ENCODE results near the gene HSPA4. TPM values are rescaled to one million over a fixed set of nuclear protein-coding genes. Genes with fewer than 3 reads are reported as not detected.

Gene HSPA4
- polyA plus RNA-seq, 1 donor from 2014 or later = 75.9 TPM

DNA sequence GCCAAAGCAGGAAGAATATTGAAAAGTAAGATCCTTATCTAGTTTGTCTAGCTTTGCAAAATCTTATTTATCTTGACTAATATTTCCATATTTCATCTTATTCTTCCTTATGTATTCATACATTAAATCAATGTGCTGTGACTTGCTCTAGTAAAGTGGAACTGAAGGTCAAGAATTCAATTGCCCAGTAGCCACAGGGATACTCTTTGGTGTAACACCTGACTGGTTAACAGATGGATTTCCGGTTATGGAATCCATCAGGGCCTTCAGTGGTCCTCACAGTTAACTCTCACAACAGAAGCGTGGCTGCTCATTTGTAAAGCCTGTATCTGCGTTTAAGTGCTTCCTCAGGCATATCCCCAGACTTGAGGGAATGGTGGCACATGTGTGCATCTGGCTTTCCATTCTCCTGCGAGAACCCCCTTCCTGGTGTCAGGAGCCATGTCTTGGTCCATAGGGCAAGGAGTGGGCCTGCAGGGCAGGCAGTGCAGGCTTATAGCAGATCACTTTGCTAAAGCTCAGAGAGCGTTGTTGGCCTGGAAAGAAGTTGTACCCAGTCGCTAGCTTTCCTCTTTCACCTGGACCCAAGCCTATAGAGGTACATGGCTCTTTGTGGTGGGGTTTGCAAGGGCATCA is 99.2 kb downstream of the HSPA4 start:
- Histone ChIP-seq H3K9me2 (ENCODE audit: insufficient read depth, low read length) (no peaks in the 10 kb centered on the region), H3K9me3 (ENCODE audit: low read length) (no peaks in the 10 kb centered on the region), H3K27me3 (ENCODE audit: insufficient read depth, low read depth, low read length) (no peaks in the 10 kb centered on the region), H3K79me2 (replicated peaks; ENCODE audit: insufficient read depth, low read length) (no peaks in the 10 kb centered on the region), H3K4me2 (ENCODE audit: low read length) (no peak overlapping the region), H3K4me3 (ENCODE audit: low read length) (no peak overlapping the region), H4K20me1 (ENCODE audit: insufficient read depth) (no peaks in the 10 kb centered on the region), H3K9ac (ENCODE audit: low read length) (no peak overlapping the region), H3F3A (ENCODE audit: insufficient read depth, low read length, poor library complexity, severe bottlenecking) (no peaks in the 10 kb centered on the region), H3K36me3 (ENCODE audit: insufficient read depth, low read length) (no peaks in the 10 kb centered on the region), H3K27ac (ENCODE audit: low read length) (no peak overlapping the region), H2AFZ (ENCODE audit: low read depth, low read length) (no peak overlapping the region)
- no peak for TF ChIP-seq EZH2 (IDR thresholded peaks at IDR 0.05; ENCODE audit: borderline replicate concordance, insufficient read depth, low read length, poor library complexity, severe bottlenecking)
- TF ChIP-seq EP300 (conservative IDR thresholded peaks at IDR 0.05; ENCODE audit: poor library complexity, severe bottlenecking) = no peak

DNA sequence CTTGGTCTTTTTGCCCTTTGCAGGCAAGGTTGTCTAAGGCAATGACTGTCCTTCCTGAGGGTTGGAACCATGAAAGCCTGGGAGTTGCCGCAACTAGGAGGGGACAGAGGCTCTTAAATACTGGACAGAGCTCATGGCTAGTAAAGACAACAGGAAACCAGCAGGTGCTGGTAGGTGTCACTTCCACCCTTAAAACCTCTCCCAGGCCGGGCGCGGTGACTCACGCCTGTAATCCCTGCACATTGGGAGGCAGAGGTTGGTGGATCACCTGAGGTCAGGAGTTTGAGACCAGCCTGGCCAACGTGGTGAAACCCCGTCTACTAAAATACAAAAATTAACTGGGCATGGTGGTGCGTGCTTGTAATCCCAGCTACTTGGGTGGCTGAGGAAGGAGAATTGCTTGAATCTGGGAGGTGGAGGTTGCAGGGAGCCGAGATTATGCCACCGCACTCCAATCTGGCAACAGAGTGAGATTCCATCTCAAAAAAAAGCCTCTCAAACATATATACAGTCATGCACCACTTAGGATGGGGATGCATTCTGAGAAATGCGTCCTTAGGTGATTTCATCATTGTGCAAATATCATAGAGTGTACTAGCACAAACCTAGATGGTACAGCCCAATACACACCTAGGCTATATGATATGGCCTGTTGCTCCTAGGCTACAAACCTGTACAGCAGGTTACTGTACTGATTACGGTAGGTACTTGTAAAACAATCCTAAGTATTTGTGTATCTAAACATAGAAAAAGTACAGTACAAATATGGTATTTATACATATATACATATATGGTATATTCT is 102.7 kb downstream of the HSPA4 start:
- Histone ChIP-seq H3K9me2 (ENCODE audit: insufficient read depth, low read length) (no peaks in the 10 kb centered on the region), H3K36me3 (ENCODE audit: insufficient read depth, low read length) (no peaks in the 10 kb centered on the region), H4K20me1 (ENCODE audit: insufficient read depth) (no peaks in the 10 kb centered on the region), H3K4me2 (ENCODE audit: low read length) (no peak overlapping the region), H3K27ac (ENCODE audit: low read length) (no peak overlapping the region), H3K79me2 (replicated peaks; ENCODE audit: insufficient read depth, low read length) (no peaks in the 10 kb centered on the region), H3K4me3 (ENCODE audit: low read length) (no peak overlapping the region), H3K9ac (ENCODE audit: low read length) (no peak overlapping the region), H3F3A (ENCODE audit: insufficient read depth, low read length, poor library complexity, severe bottlenecking) (no peaks in the 10 kb centered on the region), H3K9me3 (ENCODE audit: low read length) (no peaks in the 10 kb centered on the region), H3K27me3 (ENCODE audit: insufficient read depth, low read depth, low read length) (no peaks in the 10 kb centered on the region), H2AFZ (ENCODE audit: low read depth, low read length) (no peak overlapping the region)
- TF ChIP-seq SMC3 (conservative IDR thresholded peaks at IDR 0.05; ENCODE audit: poor library complexity) (no peak), TAF1 (IDR thresholded peaks at IDR 0.05; ENCODE audit: low read depth) (no peak), EP300 (conservative IDR thresholded peaks at IDR 0.05; ENCODE audit: poor library complexity, severe bottlenecking) (no peak), POLR2AphosphoS5 (IDR thresholded peaks at IDR 0.05) (no peak), EZH2 (IDR thresholded peaks at IDR 0.05; ENCODE audit: borderline replicate concordance, insufficient read depth, low read length, poor library complexity, severe bottlenecking) (no peak), RAD21 (conservative IDR thresholded peaks at IDR 0.05) (no peak), MXI1 (conservative IDR thresholded peaks at IDR 0.05; ENCODE audit: poor library complexity, severe bottlenecking) (no peak)
- TF ChIP-seq, protein P1, sequence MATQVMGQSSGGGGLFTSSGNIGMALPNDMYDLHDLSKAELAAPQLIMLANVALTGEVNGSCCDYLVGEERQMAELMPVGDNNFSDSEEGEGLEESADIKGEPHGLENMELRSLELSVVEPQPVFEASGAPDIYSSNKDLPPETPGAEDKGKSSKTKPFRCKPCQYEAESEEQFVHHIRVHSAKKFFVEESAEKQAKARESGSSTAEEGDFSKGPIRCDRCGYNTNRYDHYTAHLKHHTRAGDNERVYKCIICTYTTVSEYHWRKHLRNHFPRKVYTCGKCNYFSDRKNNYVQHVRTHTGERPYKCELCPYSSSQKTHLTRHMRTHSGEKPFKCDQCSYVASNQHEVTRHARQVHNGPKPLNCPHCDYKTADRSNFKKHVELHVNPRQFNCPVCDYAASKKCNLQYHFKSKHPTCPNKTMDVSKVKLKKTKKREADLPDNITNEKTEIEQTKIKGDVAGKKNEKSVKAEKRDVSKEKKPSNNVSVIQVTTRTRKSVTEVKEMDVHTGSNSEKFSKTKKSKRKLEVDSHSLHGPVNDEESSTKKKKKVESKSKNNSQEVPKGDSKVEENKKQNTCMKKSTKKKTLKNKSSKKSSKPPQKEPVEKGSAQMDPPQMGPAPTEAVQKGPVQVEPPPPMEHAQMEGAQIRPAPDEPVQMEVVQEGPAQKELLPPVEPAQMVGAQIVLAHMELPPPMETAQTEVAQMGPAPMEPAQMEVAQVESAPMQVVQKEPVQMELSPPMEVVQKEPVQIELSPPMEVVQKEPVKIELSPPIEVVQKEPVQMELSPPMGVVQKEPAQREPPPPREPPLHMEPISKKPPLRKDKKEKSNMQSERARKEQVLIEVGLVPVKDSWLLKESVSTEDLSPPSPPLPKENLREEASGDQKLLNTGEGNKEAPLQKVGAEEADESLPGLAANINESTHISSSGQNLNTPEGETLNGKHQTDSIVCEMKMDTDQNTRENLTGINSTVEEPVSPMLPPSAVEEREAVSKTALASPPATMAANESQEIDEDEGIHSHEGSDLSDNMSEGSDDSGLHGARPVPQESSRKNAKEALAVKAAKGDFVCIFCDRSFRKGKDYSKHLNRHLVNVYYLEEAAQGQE (IDR thresholded peaks at IDR 0.05; ENCODE audit: borderline replicate concordance) = no peak
- TF ChIP-seq, protein P2, sequence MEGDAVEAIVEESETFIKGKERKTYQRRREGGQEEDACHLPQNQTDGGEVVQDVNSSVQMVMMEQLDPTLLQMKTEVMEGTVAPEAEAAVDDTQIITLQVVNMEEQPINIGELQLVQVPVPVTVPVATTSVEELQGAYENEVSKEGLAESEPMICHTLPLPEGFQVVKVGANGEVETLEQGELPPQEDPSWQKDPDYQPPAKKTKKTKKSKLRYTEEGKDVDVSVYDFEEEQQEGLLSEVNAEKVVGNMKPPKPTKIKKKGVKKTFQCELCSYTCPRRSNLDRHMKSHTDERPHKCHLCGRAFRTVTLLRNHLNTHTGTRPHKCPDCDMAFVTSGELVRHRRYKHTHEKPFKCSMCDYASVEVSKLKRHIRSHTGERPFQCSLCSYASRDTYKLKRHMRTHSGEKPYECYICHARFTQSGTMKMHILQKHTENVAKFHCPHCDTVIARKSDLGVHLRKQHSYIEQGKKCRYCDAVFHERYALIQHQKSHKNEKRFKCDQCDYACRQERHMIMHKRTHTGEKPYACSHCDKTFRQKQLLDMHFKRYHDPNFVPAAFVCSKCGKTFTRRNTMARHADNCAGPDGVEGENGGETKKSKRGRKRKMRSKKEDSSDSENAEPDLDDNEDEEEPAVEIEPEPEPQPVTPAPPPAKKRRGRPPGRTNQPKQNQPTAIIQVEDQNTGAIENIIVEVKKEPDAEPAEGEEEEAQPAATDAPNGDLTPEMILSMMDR (IDR thresholded peaks at IDR 0.05; ENCODE audit: poor library complexity, severe bottlenecking) = no peak

Data from neural cell (in vitro differentiated cells).